Epithelial cell of proximal tubule (primary cell): ENCODE data around the gene SLC17A3. TPM values are rescaled to one million over a fixed set of nuclear protein-coding genes. Genes with fewer than 3 reads are reported as not detected.

ENCODE experiments used
- DNase-seq: peaks from one replicate; pipeline ENCODE4 v3.0.0-alpha.2; 2011; ENCODE audit warnings: low read depth
- H3K4me3 ChIP-seq: 2 replicates; pipeline ENCODE4 v1.5.1; 2011; ENCODE audit warnings: low read depth, mild to moderate bottlenecking, low read length
- CTCF ChIP-seq: conservative IDR thresholded peaks from 2 replicates; pipeline ENCODE4 v1.5.1; 2012; ENCODE audit warnings: low read depth, mild to moderate bottlenecking, low read length
- total RNA-seq: library from RNA; depleted of rRNA; stranded (reverse); fragments of >200 nt; gene quantifications from 2 replicates; pipeline ENCODE4 v1.2.3, GENCODE V29; 2015

SLC17A3 gene
- total RNA-seq, 1 donor from 2014 or later: not detected

GRCh38 chr6:25869840-25870239, 4.2 kb downstream of the SLC17A3 start:
- no peak for DNase-seq
- no peak overlapping the region for H3K4me3 ChIP-seq
- no peak for TF ChIP-seq CTCF

- TF ChIP-seq CTCF: no peak
- DNase-seq: no peak
Measured at GRCh38 chr6:25868436-25869183, 5.4 kb downstream of the SLC17A3 start.

GRCh38 chr6:25866011-25866410, 8.0 kb downstream of the SLC17A3 start:
- H3K4me3 ChIP-seq: no peak overlapping the region
- TF ChIP-seq CTCF: no peak
- no peak for DNase-seq

More at GRCh38 chr6:25868436-25869183, 5.4 kb downstream of the SLC17A3 start:
- H3K4me3 ChIP-seq: no peak overlapping the region

- H3K4me3 ChIP-seq: no peak overlapping the region
- TF ChIP-seq CTCF: no peak
- DNase-seq: no peak
Measured at GRCh38 chr6:25863360-25863759, 10.7 kb downstream of the SLC17A3 start.

GRCh38 chr6:25862199-25862598, 11.8 kb downstream of the SLC17A3 start:
- no peak for DNase-seq
- no peak overlapping the region for H3K4me3 ChIP-seq
- no peak for TF ChIP-seq CTCF

GRCh38 chr6:25852756-25853155, 21.3 kb downstream of the SLC17A3 start:
- no peak for TF ChIP-seq CTCF
- H3K4me3 ChIP-seq: no peak overlapping the region
- no peak for DNase-seq

GRCh38 chr6:25851961-25852360, 22.1 kb downstream of the SLC17A3 start:
- H3K4me3 ChIP-seq: no peak overlapping the region
- DNase-seq: no peak

More at GRCh38 chr6:25851961-25852360, 22.1 kb downstream of the SLC17A3 start:
- no peak for TF ChIP-seq CTCF
